GM12878 (cell line): ENCODE data around the gene MAST3. TPM values are rescaled to one million over a fixed set of nuclear protein-coding genes. Genes with fewer than 3 reads are reported as not detected.

Experiments
- CBX5 ChIP-seq: sonication (generic); IDR thresholded peaks from 2 replicates; pipeline ENCODE4 v1.6.1; 2016; ENCODE audit warnings: low read depth, moderate library complexity, mild to moderate bottlenecking, inconsistent platforms
- CHD2 ChIP-seq: IDR thresholded peaks from 2 replicates; pipeline ENCODE4 v1.6.1; 2011; ENCODE audit warnings: low read depth, low read length, improper control_type of control experiment, borderline replicate concordance
- CREB1 ChIP-seq: IDR thresholded peaks from 2 replicates; pipeline ENCODE4 v1.6.1; 2012; ENCODE audit warnings: low read depth, mild to moderate bottlenecking, inconsistent platforms
- CTCF ChIP-seq, 3 experiments: IDR thresholded peaks in 2 of 3; conservative IDR thresholded peaks in 1 of 3; 2 replicates each; pipeline ENCODE4 v1.5.1; 2011; ENCODE audit warnings: low read depth in 3 of 3, low read length in 3 of 3, mild to moderate bottlenecking in 3 of 3, control low read depth in 2 of 3, moderate library complexity in 2 of 3, inconsistent platforms in 1 of 3, mixed read lengths in 1 of 3; ENCODE audit not compliant: control insufficient read depth in 2 of 3, insufficient read depth in 1 of 3; ENCODE audit errors: extremely low read depth in 1 of 3
- E2F8 ChIP-seq: fragments of 450-650 bp; IDR thresholded peaks from 2 replicates; pipeline ENCODE4 v1.6.1; 2018; ENCODE audit warnings: mild to moderate bottlenecking, low read depth, moderate library complexity; ENCODE audit not compliant: partially characterized antibody
- ETV6 ChIP-seq, 2 experiments: fragments of 450-650 bp in 1 of 2; IDR thresholded peaks in 1 of 2; conservative IDR thresholded peaks in 1 of 2; 2 replicates each; pipeline ENCODE4 v1.6.1; 2014; ENCODE audit warnings: antibody characterized with exemption in 1 of 2, borderline replicate concordance in 1 of 2, low read depth in 1 of 2, mild to moderate bottlenecking in 1 of 2, moderate library complexity in 1 of 2
- GATAD2B ChIP-seq: fragments of 450-650 bp; conservative IDR thresholded peaks from 2 replicates; pipeline ENCODE4 v1.6.1; 2017; ENCODE audit warnings: low read depth, mild to moderate bottlenecking, moderate library complexity
- HCFC1 ChIP-seq: fragments of 150-350 bp; IDR thresholded peaks from 2 replicates; pipeline ENCODE4 v1.6.1; 2014; ENCODE audit warnings: low read length
- IKZF1 ChIP-seq: fragments of 450-650 bp; conservative IDR thresholded peaks from 2 replicates; pipeline ENCODE4 v1.6.1; 2017; ENCODE audit warnings: antibody characterized with exemption, mild to moderate bottlenecking
- IKZF2 ChIP-seq, 2 experiments: fragments of 450-650 bp; IDR thresholded peaks; 2 replicates each; pipeline ENCODE4 v1.6.1; 2017; ENCODE audit warnings: mild to moderate bottlenecking in 2 of 2, moderate library complexity in 2 of 2
- KDM1A ChIP-seq: fragments of 200-600 bp; sonication (generic); IDR thresholded peaks from 2 replicates; pipeline ENCODE4 v1.6.1; 2016; ENCODE audit warnings: borderline replicate concordance
- MLLT1 ChIP-seq: fragments of 450-650 bp; IDR thresholded peaks from 2 replicates; pipeline ENCODE4 v1.6.1; 2016; ENCODE audit warnings: mild to moderate bottlenecking
- MTA2 ChIP-seq: fragments of 450-650 bp; IDR thresholded peaks from 2 replicates; pipeline ENCODE4 v1.6.1; 2016; ENCODE audit warnings: low read depth, mild to moderate bottlenecking, moderate library complexity
- NBN ChIP-seq: fragments of 450-650 bp; IDR thresholded peaks from 2 replicates; pipeline ENCODE4 v1.6.1; 2016
- NFYB ChIP-seq: IDR thresholded peaks from 2 replicates; pipeline ENCODE4 v1.6.1; 2011; ENCODE audit warnings: low read depth, mild to moderate bottlenecking, low read length, improper control_type of control experiment, moderate library complexity; ENCODE audit not compliant: insufficient read depth
- RELB ChIP-seq: fragments of 450-650 bp; IDR thresholded peaks from 2 replicates; pipeline ENCODE4 v1.6.1; 2017; ENCODE audit warnings: low read depth, mild to moderate bottlenecking, moderate library complexity
- RUNX3 ChIP-seq: IDR thresholded peaks from 2 replicates; pipeline ENCODE4 v1.6.1; 2012; ENCODE audit warnings: low read length, inconsistent platforms
- SP1 ChIP-seq: IDR thresholded peaks from one replicate; pipeline ENCODE4 v1.6.1; 2011; ENCODE audit warnings: low read depth, low read length
- SUPT20H ChIP-seq: IDR thresholded peaks from 2 replicates; pipeline ENCODE4 v1.6.1; 2011; ENCODE audit warnings: low read depth, mild to moderate bottlenecking, low read length, moderate library complexity, borderline replicate concordance; ENCODE audit not compliant: control insufficient read depth
- ZNF207 ChIP-seq: fragments of 450-650 bp; IDR thresholded peaks from 2 replicates; pipeline ENCODE4 v1.6.1; 2014; ENCODE audit warnings: antibody characterized with exemption, mild to moderate bottlenecking, borderline replicate concordance
- ZNF24 ChIP-seq: fragments of 450-650 bp; IDR thresholded peaks from 2 replicates; pipeline ENCODE4 v1.6.1; 2017; ENCODE audit warnings: antibody characterized with exemption, mild to moderate bottlenecking
- ZZZ3 ChIP-seq: IDR thresholded peaks from 2 replicates; pipeline ENCODE4 v1.6.1; 2011; ENCODE audit warnings: low read depth; ENCODE audit not compliant: control insufficient read depth, insufficient read length
- polyA plus RNA-seq, 11 experiments: library from polyadenylated mRNA; depleted of rRNA in 4 of 11; unstranded in 6 of 11; stranded (reverse) in 5 of 11; fragments of >200 nt; fragmentation: Nextera tagmentation in 4 of 11; fragmentation: Illumina TruSeq in 1 of 11; extraction: Ambion mirVana in 4 of 11; extraction: Trizol in 1 of 11; gene quantifications; 1 replicate in 1 of 11; 2 replicates in 10 of 11; pipeline versions ENCODE4 v1.2.1 to v1.2.3, GENCODE V29; 2011 to 2016; ENCODE audit warnings: inconsistent platforms in 2 of 11, missing spikeins in 2 of 11, low read depth in 1 of 11
- total RNA-seq, 4 experiments: library from RNA; depleted of rRNA in 3 of 4; stranded (reverse); fragments of >200 nt in 3 of 4; fragmentation: Illumina TruSeq in 1 of 4; extraction: Trizol in 1 of 4; gene quantifications; 2 replicates each; pipeline versions ENCODE4 v1.2.1 to v1.2.3, GENCODE V29; 2013 to 2021

MAST3 gene
- total and polyA plus RNA-seq, 10 of the 15 experiments (the other 5 are each of a cell fraction or from before 2014, with no cell fraction given), result 3.0 to 22.2 (median 7.5) TPM

GRCh38 chr19:18058208-18059009, 39.2 kb upstream of the MAST3 start (continued):
- TF ChIP-seq RELB (no peak), CHD2 (0 out of 2 replicates have a peak, but pooled peaks have one; percentile 35), IKZF1 (peak; percentile 67), ETV6 (conservative IDR thresholded peaks at IDR 0.05 in 1 of 2, IDR thresholded peaks at IDR 0.05 in 1 of 2; ENCODE audit: borderline replicate concordance in 1 of 2, low read depth in 1 of 2) (peak in 1 of 2 experiments; percentile 59; a peak in 1 of 4 replicates), NBN (peak; percentile 55; the same call in 1 of the 2 replicates), ZNF207 (0 out of 2 replicates have a peak, but pooled peaks have one; percentile 30), MTA2 (peak; percentile 51), GATAD2B (no peak), MLLT1 (no peak), HCFC1 (no peak), NFYB (peak; percentile 26; the same call in 1 of the 2 replicates), CTCF (IDR thresholded peaks at IDR 0.05 in 2 of 3, conservative IDR thresholded peaks at IDR 0.05 in 1 of 3; ENCODE audit: control insufficient read depth in 2 of 3, extremely low read depth in 1 of 3, insufficient read depth in 1 of 3, low read depth in 3 of 3, low read length in 3 of 3) (peak; percentile 77 to 86 (median 84)), CBX5 (no peak), SUPT20H (no peak), ZNF24 (peak; percentile 91), SP1 (peak; percentile 24), E2F8 (no peak), IKZF2 (IDR thresholded peaks at IDR 0.05) (peak in 1 of 2 experiments; percentile 15; a peak in 1 of 4 replicates), ZZZ3 (no peak), KDM1A (no peak), CREB1 (peak; percentile 47; the same call in 1 of the 2 replicates), RUNX3 (0 out of 2 replicates have a peak, but pooled peaks have one; percentile 12)
